K562 (cell line): Measurements from ENCODE around the gene CENPP. TPM values are rescaled to one million over a fixed set of nuclear protein-coding genes. Genes with fewer than 3 reads are reported as not detected.

ENCODE experiments used
- ATAC-seq: fragments of 200-7000 bp; cut with Tn5 transposase; 3 replicates; pipeline ENCODE4 v1.9.1; 2020; ENCODE audit warnings: moderate library complexity
- BruUV-seq: library from RNA; stranded (reverse); fragments of 400-500 nt; replicated peaks from 2 replicates; lab custom pipeline; 2021; lab: Mats Ljungman, UMichigan
- CTCF ChIA-PET: fragments of 300-600 bp; formaldehyde crosslinking; extraction: SDS; loops from one replicate; lab custom pipeline; 2021; ENCODE audit warnings: low intra/inter-chr PET ratio; lab: Yijun Ruan, JAX
- POLR2A ChIA-PET: fragments of 300-600, 350-650 bp; sonication (Branson Sonifier 250); formaldehyde crosslinking; extraction: SDS; loops from one replicate; lab custom pipeline; 2021; ENCODE audit warnings: antibody characterized with exemption, inconsistent platforms; lab: Yijun Ruan, JAX
- DNase-seq, 4 experiments: peaks; one replicate each; pipeline versions ENCODE4 v3.0.0 to v3.0.0-alpha.2; 2011 to 2018; ENCODE audit warnings: low spot score in 3 of 4, mixed read lengths in 3 of 4; ENCODE audit errors: extremely low read depth in 1 of 4
- FAIRE-seq: peaks from 2 replicates; lab custom pipeline; 2011; peaks lifted over from hg19 to GRCh38; lab: Jason Lieb, UNC
- H2AFZ ChIP-seq: 2 replicates; pipeline ENCODE4 v1.6.0; 2011; ENCODE audit warnings: low read depth, low read length, control low read depth, inconsistent platforms
- H3K27ac ChIP-seq: fragments of 200-600 bp; 3 replicates; pipeline ENCODE4 v1.8.0; 2011; ENCODE audit warnings: low read depth, mild to moderate bottlenecking, control low read depth, inconsistent platforms, low read length, moderate library complexity, mixed read lengths; ENCODE audit errors: extremely low read depth
- H3K27me3 ChIP-seq, 2 experiments: fragments of 300-600 bp in 1 of 2; 2 replicates in 1 of 2; 3 replicates in 1 of 2; pipeline versions ENCODE4 v1.6.0 to v1.8.0; 2011; ENCODE audit warnings: inconsistent platforms in 2 of 2, low read length in 2 of 2, mild to moderate bottlenecking in 1 of 2, mixed read lengths in 1 of 2, moderate library complexity in 1 of 2; ENCODE audit not compliant: control insufficient read depth in 2 of 2, insufficient read depth in 2 of 2
- H3K36me3 ChIP-seq: fragments of 300-600 bp; 3 replicates; pipeline ENCODE4 v1.8.0; 2011; ENCODE audit warnings: mild to moderate bottlenecking, low read length, inconsistent platforms; ENCODE audit not compliant: control insufficient read depth, insufficient read depth
- H3K4me1 ChIP-seq, 2 experiments: fragments of 200-600 bp in 1 of 2; replicated peaks in 1 of 2; 2 replicates in 1 of 2; 3 replicates in 1 of 2; pipeline versions ENCODE4 v1.5.1 to v1.8.0; 2011; ENCODE audit warnings: inconsistent platforms in 2 of 2, low read length in 2 of 2, mild to moderate bottlenecking in 1 of 2, mixed read lengths in 1 of 2, moderate library complexity in 1 of 2; ENCODE audit not compliant: control insufficient read depth in 2 of 2, insufficient read depth in 2 of 2
- H3K4me2 ChIP-seq: 2 replicates; pipeline ENCODE4 v1.6.1; 2011; ENCODE audit warnings: low read length, control low read depth, inconsistent platforms, mixed read lengths; ENCODE audit not compliant: insufficient read depth
- H3K4me3 ChIP-seq: fragments of 200-600 bp; sonication (generic), shearing (Covaris generic); 2 replicates; pipeline ENCODE4 v1.5.1; 2016; ENCODE audit warnings: control low read depth, inconsistent platforms
- H3K79me2 ChIP-seq: fragments of 200-600 bp; 3 replicates; pipeline ENCODE4 v1.8.0; 2011; ENCODE audit warnings: low read length, inconsistent platforms; ENCODE audit not compliant: control insufficient read depth, insufficient read depth
- H3K9ac ChIP-seq, 2 experiments: 2 replicates each; pipeline versions ENCODE4 v1.6.0 to v1.6.1; 2011; ENCODE audit warnings: low read depth in 2 of 2, low read length in 2 of 2, control low read depth in 1 of 2, inconsistent platforms in 1 of 2, mild to moderate bottlenecking in 1 of 2, mixed read lengths in 1 of 2; ENCODE audit not compliant: insufficient read depth in 1 of 2
- H3K9me1 ChIP-seq: one replicate; pipeline ENCODE4 v1.6.0; 2011; ENCODE audit warnings: inconsistent platforms, mild to moderate bottlenecking, low read length, moderate library complexity; ENCODE audit not compliant: control insufficient read depth, insufficient read depth
- H3K9me3 ChIP-seq: replicated peaks from 2 replicates; pipeline ENCODE4 v1.5.1; 2011; ENCODE audit warnings: low read depth, low read length, inconsistent platforms; ENCODE audit not compliant: control insufficient read depth, insufficient read depth
- H4K20me1 ChIP-seq: replicated peaks from 2 replicates; pipeline ENCODE4 v1.6.1; 2011; ENCODE audit warnings: low read length, inconsistent platforms, mixed read lengths; ENCODE audit not compliant: control insufficient read depth, insufficient read depth
- CCAR2 ChIP-seq: fragments of 200-400 bp; formaldehyde crosslinking; IDR thresholded peaks from 2 replicates; pipeline ENCODE4 v1.6.1; 2017; ENCODE audit warnings: mild to moderate bottlenecking, low read depth, low read length
- ELF2 ChIP-seq: fragments of 250-450 bp; sonication (Bioruptor Pico); IDR thresholded peaks from 2 replicates; pipeline ENCODE4 v1.5.0; 2021; ENCODE audit warnings: mild to moderate bottlenecking
- GATAD2A ChIP-seq: fragments of 450-650 bp; IDR thresholded peaks from 2 replicates; pipeline ENCODE4 v1.6.1; 2017
- HDAC6 ChIP-seq: IDR thresholded peaks from 2 replicates; pipeline ENCODE4 v1.6.1; 2012; ENCODE audit warnings: low read depth, mild to moderate bottlenecking, control low read depth, inconsistent platforms, low read length, moderate library complexity
- IFI16 ChIP-seq: fragments of 250-450 bp; sonication (Bioruptor Pico); IDR thresholded peaks from 2 replicates; pipeline ENCODE4 v2.1.2; 2022; ENCODE audit warnings: mild to moderate bottlenecking, inconsistent platforms
- KAT7 ChIP-seq: sonication (generic); formaldehyde crosslinking; IDR thresholded peaks from 2 replicates; pipeline ENCODE4 v1.8.0; 2022; ENCODE audit warnings: missing genetic modification reagents, mild to moderate bottlenecking, borderline replicate concordance
- KLF16 ChIP-seq: IDR thresholded peaks from 2 replicates; pipeline ENCODE4 v1.6.1; 2016; ENCODE audit warnings: antibody characterized with exemption
- MAZ ChIP-seq, 2 experiments: fragments of 450-650 bp in 1 of 2; sonication (generic) in 1 of 2; formaldehyde crosslinking; IDR thresholded peaks in 1 of 2; conservative IDR thresholded peaks in 1 of 2; 2 replicates each; pipeline versions ENCODE4 v1.4.0 to v1.5.0; 2020; ENCODE audit warnings: mild to moderate bottlenecking in 1 of 2, missing genetic modification reagents in 1 of 2
- ZNF239 ChIP-seq: fragments of 250-450 bp; sonication (Bioruptor Pico); IDR thresholded peaks from 2 replicates; pipeline ENCODE4 v1.4.0; 2020; ENCODE audit warnings: mild to moderate bottlenecking
- WGBS: fragments of 100-300 bp; shearing (Covaris generic); methylation state at CpG from one replicate; pipeline ENCODE4 v1.1.6; 2016; ENCODE audit warnings: low coverage, mixed read lengths; ENCODE audit not compliant: insufficient coverage; ENCODE audit errors: missing lambda C conversion rate; 5-methylcytosine and 5-hydroxymethylcytosine counted together
- in situ Hi-C: fragments of 300-500 bp; cut with MboI; formaldehyde crosslinking; loops from 4 replicates; pipeline ENCODE4 v1.15.0; 2018; ENCODE audit warnings: inconsistent platforms, mixed read lengths
- intact Hi-C: fragments of 100-400 bp; cut with micrococcal nuclease; formaldehyde crosslinking; loops from 2 replicates; pipeline ENCODE4 v1.14.2; 2022
- polyA plus RNA-seq, 8 experiments: library from polyadenylated mRNA; depleted of rRNA in 4 of 8; stranded (reverse) in 5 of 8; unstranded in 3 of 8; fragments of >200 nt; fragmentation: Nextera tagmentation in 2 of 8; fragmentation: Illumina TruSeq in 1 of 8; extraction: Ambion mirVana in 2 of 8; extraction: Trizol in 1 of 8; gene quantifications; 2 replicates each; pipeline versions ENCODE4 v1.2.1 to v1.2.3, GENCODE V29; 2011 to 2014; ENCODE audit warnings: inconsistent platforms in 1 of 8, missing spikeins in 1 of 8
- total RNA-seq, 7 experiments: library from RNA; depleted of rRNA in 6 of 7; stranded (reverse); fragments of >200 nt in 6 of 7; fragmentation: Illumina TruSeq in 2 of 7; extraction: Trizol in 2 of 7; gene quantifications; 2 replicates each; pipeline versions ENCODE4 v1.2.1 to v1.2.3, GENCODE V29; 2011 to 2021; ENCODE audit warnings: low replicate concordance in 1 of 7

The CENPP gene
- total and polyA plus RNA-seq, 9 of the 15 experiments (the other 6 are each of a cell fraction or from before 2014, with no cell fraction given): 8.0 to 28.5 (median 17.9) TPM

- Histone ChIP-seq H3K9me3 (no peaks in the 10 kb centered on the region), H2AFZ (no peak overlapping the region), H3K79me2 (no peaks in the 10 kb centered on the region), H3K9ac (no peak overlapping the region), H3K9me1 (no peaks in the 10 kb centered on the region), H3K27me3 (no peaks in the 10 kb centered on the region), H3K4me2 (no peak overlapping the region), H3K27ac (no peak overlapping the region), H4K20me1 (no peaks in the 10 kb centered on the region), H3K36me3 (no peaks in the 10 kb centered on the region), H3K4me1 (no peaks in the 10 kb centered on the region)
- ATAC-seq (no peak), DNase-seq (no peak), FAIRE-seq (no peak)
- ChIA-PET POLR2A (no interaction called here), CTCF (no interaction called here)
- BruUV-seq: no TSS peak
- intact Hi-C loops: no loop called here
- TF ChIP-seq IFI16 (CRISPR knock-in tag) (no peak), ELF2 (CRISPR knock-in tag) (no peak), CCAR2 (no peak), KAT7 (CRISPR knock-in tag) (no peak), ZNF239 (CRISPR knock-in tag) (no peak), GATAD2A (no peak), MAZ (CRISPR knock-in tag; conservative IDR thresholded peaks at IDR 0.05 in 1 of 2, IDR thresholded peaks at IDR 0.05 in 1 of 2) (no peak), KLF16 (no peak), HDAC6 (no peak)
- TF ChIP-seq, all 486 proteins: peak for 0
- 66% methylated on average over 7 of the region's 7 CpGs for WGBS
- no peak overlapping the region for H3K4me3 ChIP-seq
- in situ Hi-C loops: no loop called here
These were observed 218.2 kb downstream of the CENPP start for GRCh38 chr9:92543972-92544371.
